ENCODE data around the gene CORO1C. TPM values are rescaled to one million over a fixed set of nuclear protein-coding genes. Genes with fewer than 3 reads are reported as not detected.
"Not testable (repeated sequence)": the region's sequence is repeated elsewhere in the genome, so short reads cannot be mapped to it uniquely, and the experiment has no call there.

CORO1C gene
- total RNA-seq, 2 experiments from 2014 or later: 38.5 to 41.3 TPM

DNA sequence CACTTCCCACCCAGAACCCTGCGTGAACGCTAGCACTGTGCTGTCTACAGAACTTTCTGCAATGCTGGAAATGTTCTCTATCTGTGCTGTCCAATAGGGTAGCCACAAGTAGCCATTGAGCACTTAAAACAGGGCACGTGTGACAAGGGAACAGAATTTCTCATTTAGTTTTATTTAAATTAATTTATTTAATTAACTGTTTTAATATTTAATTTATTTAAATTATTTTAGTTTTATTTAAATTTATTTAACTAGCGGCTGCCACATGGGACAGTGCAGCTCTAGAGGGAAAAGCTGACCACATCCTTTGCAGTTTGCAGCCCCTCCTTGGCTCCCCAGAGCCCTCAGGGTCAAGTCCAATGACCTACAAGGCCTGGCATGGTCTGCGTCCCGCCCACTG, 35.0 kb upstream of the CORO1C start:
- H3K27ac Mint-ChIP-seq: no peak overlapping the region
- POLR2A ChIA-PET: no interaction called here
- H3K4me3 Mint-ChIP-seq: no peak overlapping the region
- CTCF ChIA-PET: interaction anchor here (1.3 kb wide), 1 partner anchor 24 kb away, joined by 3 read pairs; no protein-coding TSS in a partner anchor
- H3K9me3 Mint-ChIP-seq: no peaks in the 10 kb centered on the region
- peaks cover 6% of the 10 kb centered on the region for H3K27me3 Mint-ChIP-seq
- no peak for DNase-seq
- H3K4me1 Mint-ChIP-seq: peaks cover 6% of the 10 kb centered on the region
- H3K36me3 Mint-ChIP-seq (ENCODE audit: low read depth): no peaks in the 10 kb centered on the region

- H3K9me3 Mint-ChIP-seq: no peaks in the 10 kb centered on the region
- no peak overlapping the region for H3K27ac Mint-ChIP-seq
- H3K36me3 Mint-ChIP-seq (ENCODE audit: low read depth): no peaks in the 10 kb centered on the region
- peaks cover 6% of the 10 kb centered on the region for H3K27me3 Mint-ChIP-seq
- H3K4me3 Mint-ChIP-seq: no peak overlapping the region
- DNase-seq: no peak
- ChIA-PET CTCF (interaction anchor here (0.6 kb wide), 1 partner anchor 75 kb away, joined by 3 read pairs; no protein-coding TSS in a partner anchor), POLR2A (no interaction called here)
- peaks cover 6% of the 10 kb centered on the region for H3K4me1 Mint-ChIP-seq
These were observed 34.0 kb upstream of the CORO1C start for GRCh38 chr12:108765289-108765764.

DNA sequence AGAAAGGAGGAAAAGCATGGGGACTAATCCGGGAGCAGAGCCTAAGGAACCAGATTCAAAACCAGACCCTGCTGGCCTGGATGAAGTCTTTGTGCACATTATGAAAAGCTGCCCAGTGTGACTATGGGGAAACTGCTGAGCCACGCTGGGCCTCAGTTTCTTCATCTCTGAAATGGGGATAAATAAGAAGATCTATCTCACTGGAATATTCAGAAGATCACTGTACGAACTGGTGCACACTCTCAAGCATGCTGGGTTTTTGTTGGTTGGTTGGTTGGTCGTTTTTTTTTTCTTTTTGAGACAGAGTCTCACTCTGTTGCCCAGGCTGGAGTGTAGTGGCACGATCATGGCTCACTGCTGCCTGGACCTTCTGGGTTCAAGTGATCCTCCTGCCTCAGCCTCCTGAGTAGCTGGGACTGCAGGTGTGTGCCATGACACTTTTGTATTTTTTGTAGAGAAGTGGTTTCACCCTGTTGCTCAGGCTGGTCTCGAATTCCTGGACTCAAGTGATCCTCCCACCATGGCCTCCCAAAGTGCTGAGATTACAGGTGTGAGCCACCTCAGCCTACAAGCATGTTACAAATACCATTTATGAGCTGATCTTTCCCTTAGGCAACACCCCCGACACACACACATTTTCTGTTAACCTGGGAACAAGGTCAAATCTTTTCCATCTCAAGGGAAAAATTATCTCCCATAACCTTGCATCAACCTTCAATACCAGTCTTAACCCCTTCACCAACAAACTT, 33.4 kb upstream of the CORO1C start:
- peaks cover 6% of the 10 kb centered on the region for H3K4me1 Mint-ChIP-seq
- H3K36me3 Mint-ChIP-seq (ENCODE audit: low read depth): no peaks in the 10 kb centered on the region
- no peak overlapping the region for H3K27ac Mint-ChIP-seq
- H3K4me3 Mint-ChIP-seq: no peak overlapping the region
- CTCF ChIA-PET: no interaction called here
- no peak for DNase-seq
- POLR2A ChIA-PET: no interaction called here
- H3K9me3 Mint-ChIP-seq: no peaks in the 10 kb centered on the region
- H3K27me3 Mint-ChIP-seq: peaks cover 6% of the 10 kb centered on the region

DNA sequence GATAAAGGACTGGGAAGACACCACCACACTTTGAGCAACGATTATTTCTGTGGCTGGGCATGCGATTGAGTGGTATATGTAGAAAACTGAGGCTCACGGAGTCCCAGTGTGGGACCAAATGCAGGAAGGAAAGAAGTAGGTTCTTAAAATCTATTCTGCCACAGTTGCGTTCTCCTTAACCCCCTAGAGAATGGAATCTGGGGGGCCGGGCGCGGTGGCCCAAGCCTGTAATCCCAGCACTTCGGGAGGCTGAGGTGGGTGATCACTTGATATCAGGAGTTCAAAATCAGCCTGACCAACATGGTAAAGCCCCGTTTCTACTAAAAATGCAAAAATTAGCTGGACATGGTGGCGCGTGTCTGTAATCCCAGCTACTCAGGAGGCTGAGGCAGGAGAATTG, 29.9 kb upstream of the CORO1C start:
- Mint-ChIP-seq H3K27ac (no peak overlapping the region), H3K4me3 (no peak overlapping the region), H3K27me3 (no peaks in the 10 kb centered on the region), H3K9me3 (no peaks in the 10 kb centered on the region), H3K36me3 (ENCODE audit: low read depth) (no peaks in the 10 kb centered on the region), H3K4me1 (no peaks in the 10 kb centered on the region)
- POLR2A ChIA-PET: no interaction called here
- DNase-seq: no peak
- CTCF ChIA-PET: no interaction called here

GRCh38 chr12:108759924-108760323, 28.6 kb upstream of the CORO1C start:
- Mint-ChIP-seq H3K4me1 (no peaks in the 10 kb centered on the region), H3K4me3 (no peak overlapping the region), H3K27ac (no peak overlapping the region), H3K9me3 (no peaks in the 10 kb centered on the region), H3K27me3 (no peaks in the 10 kb centered on the region), H3K36me3 (ENCODE audit: low read depth) (no peaks in the 10 kb centered on the region)
- no peak for DNase-seq
- POLR2A ChIA-PET: no interaction called here
- CTCF ChIA-PET: no interaction called here

- no peak overlapping the region for H3K27ac Mint-ChIP-seq
These were observed 26.5 kb upstream of the CORO1C start for GRCh38 chr12:108757856-108758255.

DNA sequence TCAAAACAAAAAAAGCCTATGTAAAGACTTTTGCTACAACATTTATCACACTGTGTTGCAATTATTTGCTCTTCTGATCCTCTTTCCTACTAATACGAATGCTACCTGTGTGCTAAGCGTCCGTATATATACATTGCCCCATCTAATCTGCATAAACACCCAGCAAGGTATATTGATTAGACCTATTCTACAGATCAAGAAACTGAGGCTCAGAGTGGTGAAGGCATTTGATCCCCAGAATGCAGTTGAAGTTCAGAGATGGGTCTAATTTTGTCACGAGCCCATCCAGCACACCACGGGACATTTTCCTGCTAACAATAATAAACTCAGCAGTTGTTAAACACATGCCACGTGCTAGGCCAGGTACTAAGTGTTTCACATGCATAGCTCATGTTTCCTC, 25.1 kb upstream of the CORO1C start:
- H3K27me3 Mint-ChIP-seq: no peaks in the 10 kb centered on the region
- no peak overlapping the region for H3K27ac Mint-ChIP-seq
- ChIA-PET POLR2A (no interaction called here), CTCF (interaction anchor here (1.2 kb wide), 1 partner anchor 32 kb away, joined by 4 read pairs; no protein-coding TSS in a partner anchor)
- no peaks in the 10 kb centered on the region for H3K36me3 Mint-ChIP-seq (ENCODE audit: low read depth)
- no peak for DNase-seq
- no peaks in the 10 kb centered on the region for H3K9me3 Mint-ChIP-seq
- no peaks in the 10 kb centered on the region for H3K4me1 Mint-ChIP-seq
- no peak overlapping the region for H3K4me3 Mint-ChIP-seq

More at GRCh38 chr12:108757856-108758255, 26.5 kb upstream of the CORO1C start:
- Mint-ChIP-seq H3K36me3 (ENCODE audit: low read depth) (no peaks in the 10 kb centered on the region), H3K4me3 (no peak overlapping the region), H3K27me3 (no peaks in the 10 kb centered on the region), H3K4me1 (no peaks in the 10 kb centered on the region), H3K9me3 (no peaks in the 10 kb centered on the region)
- DNase-seq: no peak
- POLR2A ChIA-PET: no interaction called here
- CTCF ChIA-PET: interaction anchor here (0.6 to 1.3 kb wide), 2 partner anchors 45 to 1039 kb away, joined by 3 to 4 read pairs; no protein-coding TSS in a partner anchor

DNA sequence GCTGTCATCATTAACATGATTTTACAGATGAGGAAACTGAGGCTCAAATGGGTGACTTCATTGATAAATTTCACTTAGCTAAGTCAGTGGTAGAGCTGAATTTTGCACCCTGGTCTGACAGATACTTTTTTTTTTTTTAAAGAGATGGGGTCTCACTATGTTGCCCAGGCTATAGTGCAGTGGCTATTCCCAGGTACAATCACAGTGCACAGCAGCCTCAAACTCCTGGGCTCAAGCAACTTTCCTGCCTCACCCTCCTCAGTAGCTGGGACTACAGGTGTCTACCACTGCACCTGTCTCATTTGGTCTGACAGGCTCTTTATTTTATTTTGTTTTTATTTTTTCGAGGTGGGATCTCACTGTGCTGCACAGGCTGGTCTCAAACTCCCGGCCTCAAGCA, 24.2 kb upstream of the CORO1C start:
- H3K4me1 Mint-ChIP-seq: no peaks in the 10 kb centered on the region
- H3K36me3 Mint-ChIP-seq (ENCODE audit: low read depth): no peaks in the 10 kb centered on the region
- ChIA-PET POLR2A (no interaction called here), CTCF (interaction anchor here (0.6 to 1.5 kb wide), 2 partner anchors 12 to 63 kb away, joined by 3 to 4 read pairs; no protein-coding TSS in a partner anchor)
- no peak for DNase-seq
- H3K9me3 Mint-ChIP-seq: no peaks in the 10 kb centered on the region
- no peaks in the 10 kb centered on the region for H3K27me3 Mint-ChIP-seq
- H3K4me3 Mint-ChIP-seq: no peak overlapping the region
- no peak overlapping the region for H3K27ac Mint-ChIP-seq

- H3K4me3 Mint-ChIP-seq: no peak overlapping the region
- POLR2A ChIA-PET: no interaction called here
- CTCF ChIA-PET: interaction anchor here (1.5 kb wide), 1 partner anchor 10 kb away, joined by 3 read pairs; no protein-coding TSS in a partner anchor
- no peaks in the 10 kb centered on the region for H3K4me1 Mint-ChIP-seq
- H3K27me3 Mint-ChIP-seq: no peaks in the 10 kb centered on the region
- no peaks in the 10 kb centered on the region for H3K36me3 Mint-ChIP-seq (ENCODE audit: low read depth)
- no peak for DNase-seq
- H3K9me3 Mint-ChIP-seq: no peaks in the 10 kb centered on the region
- no peak overlapping the region for H3K27ac Mint-ChIP-seq
These were observed 22.7 kb upstream of the CORO1C start for GRCh38 chr12:108753976-108754375.

- DNase-seq: no peak
- H3K36me3 Mint-ChIP-seq (ENCODE audit: low read depth): no peaks in the 10 kb centered on the region
- H3K4me1 Mint-ChIP-seq: no peaks in the 10 kb centered on the region
- no peak overlapping the region for H3K4me3 Mint-ChIP-seq
- ChIA-PET POLR2A (no interaction called here), CTCF (interaction anchor here (1.0 to 1.4 kb wide), 2 partner anchors 19 to 27 kb away, joined by 3 to 5 read pairs; no protein-coding TSS in a partner anchor)
- no peaks in the 10 kb centered on the region for H3K27me3 Mint-ChIP-seq
- no peaks in the 10 kb centered on the region for H3K9me3 Mint-ChIP-seq
- H3K27ac Mint-ChIP-seq: no peak overlapping the region
These were observed 21.1 kb upstream of the CORO1C start for GRCh38 chr12:108752387-108752786.

DNA sequence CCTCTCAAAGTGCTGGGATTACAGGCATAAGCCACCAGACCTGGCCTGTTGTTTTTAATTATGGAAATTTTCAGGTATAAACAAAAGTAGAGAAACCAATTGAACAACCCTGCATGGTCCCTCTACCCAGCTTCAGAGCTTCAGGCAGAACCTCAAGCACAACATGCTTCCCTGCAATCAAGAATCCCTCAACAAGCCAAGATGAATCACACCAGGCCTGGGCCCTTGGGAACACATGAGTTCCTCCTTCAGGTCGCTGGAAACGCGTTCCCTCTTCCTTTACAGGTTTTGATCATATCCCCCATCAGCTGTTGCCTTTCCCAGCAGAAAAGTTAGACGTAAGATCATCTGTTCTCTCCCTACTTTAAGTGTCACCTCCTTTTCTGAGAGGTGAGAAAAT, 20.5 kb upstream of the CORO1C start:
- no peaks in the 10 kb centered on the region for H3K27me3 Mint-ChIP-seq
- no peak for DNase-seq
- H3K27ac Mint-ChIP-seq: no peak overlapping the region
- ChIA-PET CTCF (interaction anchor here (1.0 to 1.4 kb wide), 2 partner anchors 19 to 27 kb away, joined by 3 to 5 read pairs; no protein-coding TSS in a partner anchor), POLR2A (no interaction called here)
- H3K4me3 Mint-ChIP-seq: no peak overlapping the region
- H3K36me3 Mint-ChIP-seq (ENCODE audit: low read depth): no peaks in the 10 kb centered on the region
- no peaks in the 10 kb centered on the region for H3K4me1 Mint-ChIP-seq
- no peaks in the 10 kb centered on the region for H3K9me3 Mint-ChIP-seq

DNA sequence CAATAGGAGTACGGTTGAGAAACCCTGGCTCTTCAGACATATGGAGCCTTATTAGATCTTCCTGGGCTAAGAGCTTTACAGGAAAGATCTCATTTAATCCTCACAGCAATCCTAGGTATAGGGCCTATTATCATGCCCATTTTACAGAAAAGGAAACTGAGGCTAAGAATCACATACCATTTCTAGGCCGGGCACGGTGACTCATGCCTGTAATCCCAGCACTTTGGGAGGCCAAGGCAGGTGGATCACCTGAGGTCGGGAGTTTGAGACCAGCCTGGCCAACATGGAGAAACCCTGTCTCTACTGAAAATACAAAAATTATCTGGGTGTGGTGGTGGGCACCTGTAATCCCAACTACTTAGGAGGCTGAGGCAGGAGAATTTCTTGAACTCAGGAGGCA, 19.7 kb upstream of the CORO1C start:
- H3K27me3 Mint-ChIP-seq; H3K36me3 Mint-ChIP-seq (ENCODE audit: low read depth); H3K4me1 Mint-ChIP-seq; H3K9me3 Mint-ChIP-seq; H3K27ac Mint-ChIP-seq; POLR2A ChIA-PET; DNase-seq; H3K4me3 Mint-ChIP-seq: not testable (repeated sequence)
- CTCF ChIA-PET: interaction anchor here (1.4 kb wide), 1 partner anchor 20 kb away, joined by 5 read pairs; no protein-coding TSS in a partner anchor

GRCh38 chr12:108750526-108750925, 19.2 kb upstream of the CORO1C start:
- no peak for DNase-seq
- Mint-ChIP-seq H3K27ac (no peak overlapping the region), H3K9me3 (no peaks in the 10 kb centered on the region), H3K36me3 (ENCODE audit: low read depth) (no peaks in the 10 kb centered on the region), H3K27me3 (no peaks in the 10 kb centered on the region), H3K4me3 (no peak overlapping the region), H3K4me1 (no peaks in the 10 kb centered on the region)
- POLR2A ChIA-PET: no interaction called here
- CTCF ChIA-PET: interaction anchor here (0.6 to 1.0 kb wide), 2 partner anchors 36 to 160 kb away, joined by 3 to 4 read pairs; no protein-coding TSS in a partner anchor

Measured in activated CD4-positive, alpha-beta T cell treated with anti-CD3 and anti-CD28 coated beads, Interleukin-2, amount 10 ng/mL, durations not matched to agents 7 days and 5 days (primary cell).